GM18867 (cell line): Measurements from ENCODE around the gene PTH1R.

Source experiments
- ATAC-seq: cut with Tn5 transposase; IDR thresholded peaks from one replicate; pipeline ENCODE4 v1.9.1; 2021; ENCODE audit warnings: mild to moderate bottlenecking, moderate library complexity; ENCODE audit not compliant: unreplicated experiment

The PTH1R gene

DNA sequence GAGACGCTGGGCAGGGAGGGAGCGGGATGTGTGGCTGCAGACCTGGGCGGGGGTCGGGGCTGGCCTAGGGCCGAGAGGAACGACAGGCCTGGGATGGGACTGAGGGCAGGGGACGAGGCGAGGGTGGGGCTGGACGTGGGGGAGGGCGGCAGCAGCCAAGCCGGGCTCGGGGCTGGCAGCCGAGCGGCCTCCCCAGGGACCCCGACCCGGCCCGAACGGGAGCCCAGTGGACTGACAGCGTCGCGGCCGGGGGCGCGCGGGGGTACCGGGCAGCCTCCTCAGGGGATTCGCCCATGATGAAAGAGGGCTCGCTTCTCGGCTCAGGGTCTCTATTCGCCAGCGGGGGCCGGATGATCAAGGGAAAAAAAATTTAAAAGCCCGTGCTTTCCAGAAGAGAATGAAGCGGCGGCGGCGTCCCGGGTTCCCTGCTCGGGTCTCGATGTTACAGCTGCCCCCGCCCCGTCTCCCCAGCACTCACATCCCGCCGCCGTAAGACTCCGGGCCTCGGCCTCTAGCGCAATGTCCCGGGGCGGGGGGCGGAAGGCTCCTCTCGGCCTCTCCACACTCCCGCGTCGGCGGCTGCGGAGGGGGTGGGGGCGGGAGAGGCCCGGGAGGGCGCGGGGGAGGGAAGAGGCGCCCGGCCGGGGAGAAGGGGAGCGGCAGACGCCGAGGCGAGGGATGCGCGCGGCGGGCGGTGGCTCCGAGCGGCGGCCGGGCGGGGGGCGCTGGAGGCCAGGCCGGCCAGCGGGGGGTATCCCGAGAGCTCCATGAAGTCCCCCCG, 4.3 kb downstream of the PTH1R start:
- no peak for ATAC-seq

DNA sequence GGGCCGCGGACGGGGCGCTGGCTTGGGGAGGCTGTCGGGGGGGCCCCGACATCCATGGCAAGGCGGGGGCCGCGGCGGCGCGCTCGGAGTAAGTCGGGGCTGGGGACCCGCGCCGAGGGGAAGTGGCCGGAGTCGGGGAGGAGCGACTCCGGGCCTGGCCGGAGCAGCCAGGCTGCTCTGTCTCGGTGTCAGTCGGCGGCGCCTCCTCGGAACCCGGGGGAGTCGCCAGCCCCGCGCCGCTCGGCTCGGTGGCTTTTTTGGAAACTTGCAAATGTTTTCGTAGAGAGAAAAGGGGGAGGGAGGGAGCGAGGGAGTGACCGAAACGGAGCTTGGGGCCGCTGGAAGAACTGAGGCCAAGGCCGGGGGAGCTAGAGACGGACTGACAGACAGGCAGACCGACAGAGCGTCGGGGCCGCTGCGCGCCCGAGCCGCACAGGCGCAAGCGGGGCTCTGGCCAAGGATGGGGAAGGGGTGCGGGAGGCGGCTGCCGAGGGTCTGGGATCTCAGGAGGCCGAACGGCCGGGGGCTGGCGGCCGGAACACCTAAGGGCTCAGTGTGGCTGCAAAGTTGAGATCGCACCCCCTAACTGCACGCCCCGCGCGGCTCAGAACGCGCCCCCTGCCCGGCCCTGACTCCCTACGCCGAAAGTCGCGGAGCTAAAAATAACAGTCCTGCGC, 5.0 kb downstream of the PTH1R start:
- no peak for ATAC-seq

DNA sequence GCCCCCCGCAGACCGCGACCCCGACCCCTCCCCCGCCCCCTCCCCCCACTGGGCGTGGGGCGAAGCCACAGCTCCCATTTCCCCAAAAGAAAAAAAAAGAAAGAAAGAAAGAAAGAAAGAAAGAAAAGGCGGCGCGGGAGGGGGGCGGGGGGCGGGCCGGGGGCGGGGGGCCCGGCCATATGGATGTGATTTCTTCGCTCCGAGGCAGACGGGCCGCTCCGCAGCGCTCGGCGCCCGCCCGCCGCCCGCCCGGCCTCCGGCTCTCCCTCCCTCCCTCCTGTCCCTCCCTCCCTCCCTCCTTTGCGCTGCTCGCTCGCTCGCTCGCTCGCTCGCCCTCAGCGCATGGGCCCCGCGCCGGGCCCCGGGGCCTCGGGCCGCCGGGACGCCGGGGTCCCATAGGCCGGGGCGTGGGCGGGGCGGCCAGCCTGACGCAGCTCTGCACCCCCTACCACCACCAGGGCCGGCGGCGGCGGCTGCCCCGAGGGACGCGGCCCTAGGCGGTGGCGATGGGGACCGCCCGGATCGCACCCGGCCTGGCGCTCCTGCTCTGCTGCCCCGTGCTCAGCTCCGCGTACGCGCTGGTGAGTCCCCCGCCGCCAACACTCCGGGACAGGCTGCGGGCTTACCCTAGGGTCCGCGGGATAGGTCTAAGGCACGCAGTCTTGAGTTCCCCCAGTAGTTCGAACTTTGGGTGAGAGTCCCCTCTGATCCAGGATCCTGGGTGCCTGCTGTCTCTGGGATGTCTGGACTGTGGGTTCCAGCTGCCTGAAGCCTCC, 5.7 kb downstream of the PTH1R start:
- ATAC-seq, result no peak

DNA sequence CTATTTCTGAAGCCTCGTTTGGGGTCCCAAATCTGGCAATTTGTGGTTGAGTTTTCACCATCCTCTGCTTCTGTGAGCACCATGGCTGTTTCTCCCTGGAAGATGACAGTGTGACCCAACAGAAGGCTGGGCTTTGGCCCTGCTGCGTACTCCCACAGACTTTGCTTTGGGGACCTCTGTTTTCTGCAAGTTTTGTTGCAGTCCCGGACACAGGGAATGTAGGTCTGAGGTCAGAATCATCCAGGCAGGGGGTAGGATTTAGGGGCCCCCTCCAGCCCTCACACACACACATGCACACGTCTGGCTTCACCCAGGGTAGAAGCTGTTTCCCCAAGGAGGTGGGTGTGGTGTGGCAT, 6.3 kb downstream of the PTH1R start:
- no peak for ATAC-seq

DNA sequence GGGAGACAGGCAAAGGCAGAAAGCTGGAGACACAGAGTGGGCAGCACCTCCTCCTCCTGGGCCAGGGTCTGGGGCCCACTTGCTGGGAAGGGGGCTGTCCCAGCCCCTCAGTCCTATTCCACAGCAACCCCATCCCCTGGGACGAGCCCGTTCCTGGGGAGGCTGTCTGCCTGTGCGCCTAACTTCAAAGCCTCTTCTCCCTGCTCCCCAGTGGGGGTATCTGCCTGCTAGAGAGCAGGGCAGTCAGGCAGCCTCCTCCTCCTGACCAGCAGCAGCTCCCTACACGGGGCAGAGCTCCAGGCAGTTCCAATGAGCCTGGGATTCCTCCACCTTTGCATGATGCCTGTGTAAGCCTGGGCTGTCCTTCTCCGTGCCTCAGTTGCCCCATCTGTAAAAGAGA, 6.9 kb downstream of the PTH1R start:
- ATAC-seq, result no peak

DNA sequence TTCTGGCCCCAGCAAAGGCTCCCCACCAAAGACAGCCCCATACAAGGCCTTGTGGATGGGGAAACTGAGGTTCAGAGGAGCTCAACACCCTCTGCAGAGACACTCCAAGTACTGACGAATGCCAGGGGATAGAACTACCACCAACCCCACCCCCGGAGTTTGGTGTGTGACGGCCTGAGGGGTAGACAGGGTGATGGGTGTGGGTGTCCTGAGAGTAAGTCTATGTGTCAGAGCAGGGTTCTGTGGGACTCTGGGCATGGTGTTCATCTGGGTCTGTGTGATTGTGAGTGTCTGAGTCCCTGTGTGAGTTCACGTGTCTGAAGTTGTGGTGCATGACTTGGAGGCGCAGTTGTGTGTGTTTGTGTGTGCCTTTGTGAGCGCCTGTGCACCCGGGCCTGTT, 7.4 kb downstream of the PTH1R start:
- no peak for ATAC-seq

DNA sequence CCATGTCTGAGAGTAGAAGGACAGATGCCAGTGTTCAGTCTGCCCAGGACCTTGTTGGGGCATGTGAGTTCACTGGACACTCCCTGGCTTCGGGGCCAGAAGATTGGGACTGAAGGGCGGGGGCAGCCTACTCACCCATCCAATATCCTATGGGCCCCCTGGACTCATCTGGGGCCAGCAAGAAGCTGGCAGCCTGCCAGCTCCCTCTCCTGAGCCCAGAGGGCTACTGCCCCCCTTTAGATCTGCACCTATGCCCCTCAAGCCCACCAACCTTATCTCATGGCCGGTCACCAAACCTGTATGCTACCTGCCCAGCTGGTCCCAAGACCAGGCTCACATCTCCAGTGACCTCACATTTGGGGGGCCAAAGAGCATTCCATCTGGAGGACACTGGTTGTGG, 8.1 kb downstream of the PTH1R start:
- no peak for ATAC-seq

DNA sequence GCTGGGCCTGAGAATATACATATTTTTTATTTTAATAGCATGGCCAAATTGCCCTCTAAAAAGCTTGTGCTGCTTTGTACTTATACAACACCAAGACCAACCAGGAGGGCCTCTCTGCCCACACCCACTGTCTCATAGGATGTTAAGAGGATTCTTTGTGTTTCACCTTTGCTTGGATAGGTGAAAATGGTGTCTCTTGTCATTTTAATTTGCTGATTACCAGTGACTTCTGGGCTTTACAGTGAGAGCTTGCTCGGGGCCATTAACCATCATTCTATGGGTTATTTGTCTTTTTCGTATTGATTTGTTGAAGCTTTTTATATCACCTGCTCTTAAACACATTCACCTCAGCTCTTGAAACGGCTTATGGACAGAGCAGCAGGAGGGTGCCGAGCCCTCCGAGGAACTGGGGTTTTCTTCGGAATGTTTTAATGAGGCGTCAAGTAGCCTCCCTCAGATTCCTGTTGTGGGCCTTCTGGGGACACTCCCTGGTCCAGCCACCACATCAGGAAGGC, 10.5 kb downstream of the PTH1R start:
- ATAC-seq, result no peak

DNA sequence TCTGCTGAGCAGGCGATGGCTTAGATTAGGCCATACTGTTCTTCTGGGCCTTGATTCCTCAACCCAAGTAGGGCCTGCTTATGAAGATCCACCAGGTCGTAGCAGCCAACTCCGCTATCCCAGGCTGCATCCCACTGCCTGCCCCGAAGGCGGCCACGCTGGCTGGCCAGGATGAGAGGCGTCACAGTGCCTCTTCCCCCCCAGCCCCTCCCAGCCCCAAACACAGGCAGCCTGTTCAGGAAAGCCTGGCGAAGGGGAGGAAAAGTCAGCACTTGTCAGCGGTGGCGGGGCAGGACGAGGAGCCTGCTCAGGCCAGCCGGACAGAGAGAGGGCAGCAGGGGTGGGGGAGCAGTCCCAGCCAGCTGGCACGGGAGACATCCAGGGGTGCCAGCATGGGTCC, 11.2 kb downstream of the PTH1R start:
- no peak for ATAC-seq

DNA sequence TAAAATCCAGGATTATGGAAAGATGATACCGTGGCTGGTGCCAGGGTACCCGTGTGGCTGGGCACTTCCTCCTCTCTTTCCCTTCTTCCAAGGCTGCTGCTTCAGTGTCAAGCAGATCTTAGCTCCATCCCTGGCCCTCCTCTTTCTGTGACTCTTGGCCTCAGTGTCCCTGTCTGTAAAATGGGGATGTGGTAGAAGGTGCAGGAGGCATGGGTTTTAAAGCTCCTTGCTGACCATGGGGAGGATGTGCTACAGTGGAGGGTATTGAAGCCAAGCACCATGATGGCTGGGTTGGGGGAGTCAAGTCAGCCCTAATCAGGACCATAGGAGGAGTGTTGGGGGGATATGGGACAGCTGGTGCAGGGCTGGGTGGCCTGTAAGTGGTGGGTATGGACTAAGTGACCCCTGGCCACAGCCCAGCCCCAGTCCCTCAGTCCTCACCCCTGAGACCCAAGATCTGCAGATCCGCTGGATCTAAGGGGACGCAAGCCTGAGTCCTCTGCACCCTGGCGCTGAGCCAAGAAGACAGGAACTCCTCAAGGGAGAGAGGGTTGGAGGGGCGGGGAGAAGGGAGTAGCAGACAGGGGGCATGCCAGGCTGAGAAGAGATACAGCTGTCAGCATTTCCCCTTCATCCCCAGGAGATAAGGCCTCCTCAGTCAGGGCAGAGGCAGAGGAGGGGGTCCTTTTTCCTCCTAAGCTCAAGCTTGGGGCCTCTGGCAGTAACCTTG, 12.0 kb downstream of the PTH1R start:
- ATAC-seq, result no peak

DNA sequence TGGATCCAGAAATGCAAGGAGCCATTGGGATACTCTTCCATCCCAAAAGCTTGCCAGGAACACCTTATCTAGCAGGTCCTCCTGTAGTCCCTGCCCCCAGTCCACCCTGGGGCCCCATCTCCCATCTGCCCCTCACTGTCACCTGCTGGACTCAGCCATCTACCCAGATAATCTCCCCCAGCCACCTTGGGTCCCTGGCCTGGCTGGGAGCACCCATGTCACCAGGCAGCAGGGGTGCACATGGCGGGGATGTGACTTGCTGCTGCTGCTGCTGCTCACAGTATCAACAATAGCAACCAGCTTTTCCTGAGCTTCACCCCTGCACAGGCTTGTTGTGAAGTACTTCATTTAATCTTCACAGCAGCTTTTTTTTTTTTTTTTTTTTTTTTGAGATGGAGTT, 12.6 kb downstream of the PTH1R start:
- no peak for ATAC-seq

DNA sequence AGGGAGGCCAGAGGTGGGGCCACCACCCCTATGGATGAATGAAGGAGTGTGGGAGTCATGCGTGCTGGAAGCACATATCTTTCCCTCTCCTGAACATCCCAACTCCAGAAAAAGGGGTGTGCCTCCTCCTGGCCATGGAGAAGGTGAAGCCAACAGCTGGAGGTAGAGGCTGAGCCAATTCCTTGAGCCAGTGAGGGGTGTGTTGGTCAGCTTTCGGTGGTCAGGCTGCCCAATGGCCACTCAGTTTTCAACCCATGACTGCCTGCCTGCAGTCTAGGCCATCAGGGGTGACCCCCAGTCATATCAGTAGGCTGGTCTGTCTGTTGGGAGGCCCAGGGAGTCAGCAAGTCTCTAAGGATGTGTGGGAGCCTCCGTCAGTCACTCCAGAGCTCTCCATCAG, 13.6 kb downstream of the PTH1R start:
- no peak for ATAC-seq

DNA sequence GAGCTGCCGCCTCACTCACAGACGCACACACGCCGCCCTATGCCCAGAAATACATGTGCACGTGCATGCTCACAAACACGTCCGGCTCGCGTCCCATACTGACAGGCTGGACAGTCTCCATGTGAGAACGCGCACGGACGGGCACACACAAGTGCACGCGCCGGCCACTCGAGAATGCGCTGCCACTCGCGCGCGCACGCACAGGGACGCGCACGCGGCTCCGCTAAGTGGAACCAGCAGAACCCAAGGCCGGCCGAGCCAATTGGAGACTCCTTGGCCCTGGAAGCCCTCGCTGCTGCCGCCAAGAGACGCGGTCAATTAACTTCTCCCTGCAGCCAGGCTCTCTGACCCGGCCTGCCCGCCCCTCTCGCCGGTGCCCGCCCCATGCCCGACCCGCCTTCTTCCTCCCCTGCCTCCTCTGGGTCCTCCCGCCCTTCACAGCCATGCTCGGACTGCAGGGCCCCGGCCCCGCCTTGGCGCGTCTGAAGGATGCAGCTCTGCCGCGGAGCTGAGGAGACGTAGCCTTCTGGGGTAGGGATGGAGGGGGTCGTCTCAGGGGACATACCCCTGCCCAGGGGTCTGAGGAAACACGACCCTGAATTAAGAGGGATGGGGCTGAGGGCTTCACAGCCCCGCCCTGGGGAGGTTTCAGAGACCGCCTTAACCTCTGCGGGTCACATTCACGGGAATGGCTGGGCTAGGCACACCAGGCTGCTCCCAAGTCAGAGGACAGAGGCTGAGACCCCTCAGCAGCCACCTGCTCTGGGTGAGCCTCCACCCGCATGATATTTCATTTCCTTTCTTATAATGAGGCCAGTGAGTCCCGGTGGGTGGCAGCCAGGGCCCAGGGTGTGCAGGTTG, 15.0 kb downstream of the PTH1R start:
- ATAC-seq, result no peak

DNA sequence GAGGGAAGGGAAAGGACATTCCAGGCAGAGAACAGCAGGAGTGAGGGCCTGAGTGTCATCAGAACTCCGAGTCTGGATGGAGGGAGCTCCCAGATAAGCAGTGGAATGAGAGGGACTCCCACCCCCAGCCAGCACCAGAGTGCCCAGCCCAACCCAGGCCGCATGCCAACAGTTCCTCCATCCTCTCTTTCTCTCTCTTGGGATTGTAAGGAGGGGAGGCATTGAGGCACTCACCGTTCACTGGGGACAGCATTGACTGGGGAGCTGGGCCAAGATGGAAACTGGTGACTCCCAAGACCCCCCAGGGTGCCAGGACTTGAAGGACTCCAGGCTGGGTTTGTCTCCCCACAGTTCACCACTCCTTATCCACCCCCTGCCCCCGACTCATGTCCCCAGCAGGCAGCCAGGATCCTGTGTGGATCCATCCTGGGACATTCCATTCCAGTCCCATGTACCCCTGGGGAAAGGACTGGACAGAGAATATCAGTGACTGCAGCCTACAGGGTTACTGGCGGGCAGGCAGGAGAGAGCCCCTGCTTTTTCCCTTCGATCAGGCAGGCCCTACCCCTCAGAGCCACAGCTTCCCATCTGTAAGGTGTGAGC, 15.7 kb downstream of the PTH1R start:
- no peak for ATAC-seq

DNA sequence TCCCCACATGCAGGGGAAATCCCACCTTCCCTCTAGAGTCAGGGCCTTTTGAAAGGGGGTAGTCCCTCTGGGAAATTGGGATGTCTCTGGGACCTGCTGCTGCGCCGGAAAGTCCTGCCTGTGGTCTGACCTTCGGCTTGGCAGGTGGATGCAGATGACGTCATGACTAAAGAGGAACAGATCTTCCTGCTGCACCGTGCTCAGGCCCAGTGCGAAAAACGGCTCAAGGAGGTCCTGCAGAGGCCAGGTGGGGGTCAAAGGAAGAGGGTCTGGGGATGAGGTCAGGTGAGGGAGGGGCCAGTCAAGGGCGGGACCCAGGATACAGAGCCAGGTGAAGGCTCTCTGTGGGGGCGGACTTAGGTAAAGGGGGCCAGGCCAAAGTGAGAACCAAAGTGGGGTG, 16.2 kb downstream of the PTH1R start:
- ATAC-seq, result no peak

DNA sequence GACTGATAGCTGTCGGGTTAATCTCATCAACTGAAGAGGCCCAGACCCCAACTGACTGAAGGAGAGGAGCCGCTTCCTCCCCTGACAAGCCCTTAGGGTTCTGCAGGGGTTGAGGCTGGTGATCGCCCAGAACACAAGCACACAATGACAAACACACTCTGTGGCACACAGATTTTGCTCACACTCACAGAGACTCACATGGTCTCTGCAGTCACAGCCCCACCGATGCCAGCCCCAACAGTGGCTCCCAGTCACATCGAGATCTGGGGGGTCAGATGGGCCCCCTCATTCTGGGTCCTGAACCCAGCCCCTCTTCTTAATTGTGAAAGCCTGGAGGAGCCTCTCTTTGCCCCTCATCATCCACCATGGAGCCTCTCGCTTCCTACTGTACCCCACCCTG, 16.7 kb downstream of the PTH1R start:
- no peak for ATAC-seq

DNA sequence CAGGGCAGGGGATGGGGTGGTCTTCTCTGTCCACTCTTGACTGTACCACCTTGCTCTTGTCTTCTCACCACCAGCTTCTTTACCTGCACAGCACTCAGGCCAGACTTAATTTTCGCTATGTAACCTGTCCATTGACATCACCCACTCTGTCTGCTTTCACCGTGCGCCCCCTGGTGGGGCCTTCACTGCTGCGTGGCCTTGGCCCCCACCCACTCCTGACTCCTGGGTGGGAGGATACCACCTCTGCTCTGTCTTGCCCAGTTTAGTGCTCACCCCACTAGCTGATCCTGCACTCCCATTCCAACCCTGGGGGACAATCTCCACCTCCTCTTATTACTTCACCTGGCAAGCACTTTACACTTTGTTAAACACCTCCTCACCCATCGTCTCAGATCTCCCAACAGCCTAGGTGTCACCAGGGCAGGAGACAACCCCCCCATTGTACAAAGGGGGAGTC, 17.7 kb downstream of the PTH1R start:
- no peak for ATAC-seq

DNA sequence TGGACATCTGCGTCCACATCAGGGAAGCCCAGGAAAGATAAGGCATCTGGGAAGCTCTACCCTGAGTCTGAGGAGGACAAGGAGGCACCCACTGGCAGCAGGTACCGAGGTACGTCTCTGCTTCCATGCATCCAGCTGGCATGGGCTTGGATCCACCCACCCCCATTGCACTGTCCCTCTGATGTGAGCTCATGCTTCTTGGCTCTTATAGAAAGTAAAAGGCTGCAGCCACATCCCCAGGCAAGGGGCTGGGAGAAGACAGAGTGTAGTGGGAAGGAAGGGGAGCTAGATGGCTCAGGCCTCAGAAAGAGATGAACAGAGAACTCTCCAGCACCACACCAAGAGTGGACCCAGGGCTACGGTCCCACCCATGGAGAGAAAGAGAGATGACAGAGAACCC, 18.2 kb downstream of the PTH1R start:
- ATAC-seq, result no peak

DNA sequence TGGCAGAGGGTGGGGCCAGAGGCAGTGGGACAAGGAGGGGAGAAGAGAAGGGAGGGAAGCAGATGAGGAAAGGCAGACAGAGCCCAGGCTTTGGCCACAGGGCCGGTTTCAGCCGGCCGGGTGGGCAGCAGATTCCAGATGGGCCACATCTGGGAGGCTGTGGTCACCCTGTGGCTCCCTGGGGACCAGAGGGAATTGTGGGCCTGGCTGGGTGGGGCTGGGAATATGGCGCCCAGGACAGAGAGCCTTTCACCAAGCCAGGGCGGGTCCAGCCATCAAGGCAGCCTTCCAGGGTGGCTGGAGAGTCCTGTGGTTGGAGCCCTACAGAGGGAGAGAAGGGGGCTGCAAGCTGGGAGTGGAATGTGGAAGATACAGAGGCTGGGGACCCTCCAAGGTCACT, 18.9 kb downstream of the PTH1R start:
- no peak for ATAC-seq

DNA sequence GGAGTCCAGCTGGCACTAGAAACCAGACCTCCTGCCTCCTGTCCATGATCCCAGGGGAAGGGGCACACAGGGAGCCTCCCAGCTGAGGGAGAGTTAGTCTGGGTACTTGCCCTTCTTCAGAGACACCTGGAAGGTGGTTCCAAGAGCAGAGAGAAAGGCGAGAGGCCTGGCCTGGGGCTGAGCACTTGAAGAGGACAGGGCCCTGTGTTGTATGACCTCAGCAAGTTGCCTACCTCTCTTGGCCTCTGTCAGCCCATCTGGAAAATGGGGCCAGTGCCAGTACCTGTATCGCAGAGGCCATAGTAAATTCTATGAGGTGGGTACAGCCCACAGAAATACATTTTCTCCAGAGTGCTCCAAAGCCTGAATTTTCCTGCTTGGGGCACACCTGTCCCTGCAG, 19.5 kb downstream of the PTH1R start:
- ATAC-seq, result no peak
